A549 (cell line): ENCODE data around the gene ARHGAP42.

ENCODE experiments used
- BCL3 ChIP-seq: fragments of >200 bp; sonication (Bioruptor Twin); formaldehyde crosslinking; IDR thresholded peaks from 3 replicates; pipeline ENCODE4 v1.6.1; 2016
- CBX2 ChIP-seq: fragments of 200-600 bp; sonication (generic); IDR thresholded peaks from 2 replicates; pipeline ENCODE4 v1.6.1; 2016; ENCODE audit warnings: low read depth, mild to moderate bottlenecking, borderline replicate concordance
- MAFK ChIP-seq: fragments of 450-650 bp; IDR thresholded peaks from 2 replicates; pipeline ENCODE4 v1.6.1; 2014; ENCODE audit not compliant: partially characterized antibody
- MAX ChIP-seq: IDR thresholded peaks from 2 replicates; pipeline ENCODE4 v1.6.1; 2012
- NFE2L2 ChIP-seq: fragments of 150-350 bp; conservative IDR thresholded peaks from 2 replicates; pipeline ENCODE4 v1.6.1; 2014; ENCODE audit warnings: low read length
- RNF2 ChIP-seq: fragments of 200-600 bp; sonication (generic); IDR thresholded peaks from 2 replicates; pipeline ENCODE4 v1.6.1; 2016; ENCODE audit warnings: low read depth, mild to moderate bottlenecking, antibody characterized with exemption, moderate library complexity, borderline replicate concordance

- no peak for TF ChIP-seq BCL3
- TF ChIP-seq NFE2L2 = no peak
- no peak for TF ChIP-seq CBX2
- TF ChIP-seq RNF2 = no peak
- TF ChIP-seq MAFK = no peak
- TF ChIP-seq MAX = no peak
These were observed 342.9 kb downstream of the ARHGAP42 start for GRCh38 chr11:101030015-101030414.
